Adipose tissue (tissue), 3 donors: Measurements from ENCODE around the gene ODAD4. TPM values are rescaled to one million over a fixed set of nuclear protein-coding genes. Genes with fewer than 3 reads are reported as not detected.

Source experiments
- H3K27ac ChIP-seq: one replicate; pipeline ENCODE4 v1.5.1; 2013; ENCODE audit warnings: low read depth, low read length
- WGBS, 3 donors: extraction: QIAGEN DNeasy Blood & Tissue Kit; methylation state at CpG; one replicate each; pipeline ENCODE4 v1.1.7; 2013; 5-methylcytosine and 5-hydroxymethylcytosine counted together
- polyA plus RNA-seq, 3 donors: library from polyadenylated mRNA; stranded (reverse); fragments of 200-250 nt; gene quantifications; one replicate each; pipeline ENCODE4 v1.2.3, GENCODE V29; 2013
- donor health status: healthy with polysubstance abuse.
- donor health status: Bipolar disorder and iron deficiency.
- donor health status: healthy.

ODAD4 gene
- polyA plus RNA-seq: under 1 TPM; 0.48 to 0.79 (median 0.64) TPM

GRCh38 chr17:41930009-41930832 lies at the start of gene ODAD4:
Gene ODAD4, plus strand, starts transcription at chr17:41930617. Its CDS starts 107 bp downstream, at chr17:41930724.
- WGBS, 3 donors: 2% methylated on average over 43 of the region's 43 CpGs
- no peak within 1 kb of the TSS for H3K27ac ChIP-seq

GRCh38 chr17:41882756-41883155 lies 47.7 kb upstream of the ODAD4 start:
- H3K27ac ChIP-seq: no peak overlapping the region
- 82 to 90% (median 90%) methylated on average over 6 of the region's 6 CpGs for WGBS, 3 donors

GRCh38 chr17:41885733-41886132 lies 44.7 kb upstream of the ODAD4 start:
- 80 to 90% (median 80%) methylated on average over 6 of the region's 6 CpGs for WGBS, 3 donors
- H3K27ac ChIP-seq: no peak overlapping the region

GRCh38 chr17:41888332-41888965 lies 42.0 kb upstream of the ODAD4 start:
- 69 to 84% (median 77%) methylated on average over 6 of the region's 6 CpGs for WGBS, 3 donors

GRCh38 chr17:41891135-41892020 lies 39.0 kb upstream of the ODAD4 start:
- no peak overlapping the region for H3K27ac ChIP-seq
- 88 to 97% (median 92%) methylated on average over 7 of the region's 7 CpGs for WGBS, 3 donors

More at GRCh38 chr17:41888332-41888965, 42.0 kb upstream of the ODAD4 start:
- no peak overlapping the region for H3K27ac ChIP-seq

- 96% methylated on average over 4 of the region's 4 CpGs for WGBS, 3 donors
- H3K27ac ChIP-seq: no peak overlapping the region
Measured at GRCh38 chr17:41892021-41892376, 38.4 kb upstream of the ODAD4 start.

- H3K27ac ChIP-seq: no peak overlapping the region
- WGBS, 3 donors: 75 to 83% (median 81%) methylated on average over 3 of the region's 3 CpGs
Measured at GRCh38 chr17:41893384-41893783, 37.0 kb upstream of the ODAD4 start.

GRCh38 chr17:41894791-41895331 lies 35.6 kb upstream of the ODAD4 start:
- no peak overlapping the region for H3K27ac ChIP-seq
- 45 to 51% (median 51%) methylated on average over 7 of the region's 7 CpGs for WGBS, 3 donors

GRCh38 chr17:41895617-41896016 lies 34.8 kb upstream of the ODAD4 start:
- WGBS, 3 donors: 32 to 71% (median 62%) methylated on average over 5 of the region's 5 CpGs
- no peak overlapping the region for H3K27ac ChIP-seq

- WGBS, 3 donors: 93 to 94% (median 93%) methylated on average over 6 of the region's 6 CpGs
- no peak overlapping the region for H3K27ac ChIP-seq
Measured at GRCh38 chr17:41896726-41897125, 33.7 kb upstream of the ODAD4 start.

- WGBS, 3 donors: 59 to 90% (median 87%) methylated on average over 11 of the region's 11 CpGs
- H3K27ac ChIP-seq: no peak overlapping the region
Measured at GRCh38 chr17:41901646-41902045, 28.8 kb upstream of the ODAD4 start.

GRCh38 chr17:41904242-41904841 lies 26.1 kb upstream of the ODAD4 start:
- H3K27ac ChIP-seq: no peak overlapping the region
- WGBS, 3 donors: 93 to 95% (median 93%) methylated on average over 7 of the region's 7 CpGs

GRCh38 chr17:41905172-41905571 lies 25.2 kb upstream of the ODAD4 start:
- no peak overlapping the region for H3K27ac ChIP-seq
- WGBS, 3 donors: 88 to 94% (median 90%) methylated on average over 4 of the region's 4 CpGs

GRCh38 chr17:41906465-41907184 lies 23.8 kb upstream of the ODAD4 start:
- H3K27ac ChIP-seq: no peak overlapping the region
- WGBS, 3 donors: 75 to 85% (median 78%) methylated on average over 15 of the region's 15 CpGs

- no peak overlapping the region for H3K27ac ChIP-seq
- WGBS, 3 donors: 59 to 82% (median 74%) methylated on average over 8 of the region's 8 CpGs
Measured at GRCh38 chr17:41907185-41907556, 23.2 kb upstream of the ODAD4 start.

GRCh38 chr17:41907633-41908539 lies 22.5 kb upstream of the ODAD4 start:
- WGBS, 3 donors: 57 to 88% (median 86%) methylated on average over 14 of the region's 14 CpGs
- H3K27ac ChIP-seq: no peak overlapping the region

- 90 to 93% (median 91%) methylated on average over 13 of the region's 13 CpGs for WGBS, 3 donors
- H3K27ac ChIP-seq: no peak overlapping the region
Measured at GRCh38 chr17:41909088-41909487, 21.3 kb upstream of the ODAD4 start.
